ENCODE data around the gene SIGLEC11. TPM values are rescaled to one million over a fixed set of nuclear protein-coding genes. Genes with fewer than 3 reads are reported as not detected.
A peak's percentile ranks its signal among the peaks of the same experiment; 100 is the strongest.
"Not testable (repeated sequence)": the region's sequence is repeated elsewhere in the genome, so short reads cannot be mapped to it uniquely, and the experiment has no call there.

Gene SIGLEC11
- total RNA-seq (2014; rRNA removed; shearing (Covaris generic)): not detected in 2 replicates

GRCh38 chr19:49960980-49961379 is at the start of gene SIGLEC11:
Gene SIGLEC11, minus strand, starts transcription at chr19:49961172. Its CDS starts 91 bp downstream, at chr19:49961081.
- H3K27ac ChIP-seq; DNase-seq (ENCODE audit: low read depth in 1 of 2, low spot score in 2 of 2); H3K4me1 ChIP-seq (replicated peaks); H3K4me3 ChIP-seq; H3K9me3 ChIP-seq (replicated peaks); H3K36me3 ChIP-seq; H3K27me3 ChIP-seq (replicated peaks): not testable (repeated sequence)

- H3K9me3 ChIP-seq (replicated peaks): no peaks in the 10 kb centered on the region
- H3K27me3 ChIP-seq (replicated peaks): no peaks in the 10 kb centered on the region
- H3K4me1 ChIP-seq (replicated peaks): peaks cover 10% of the 10 kb centered on the region
- DNase-seq (ENCODE audit: low read depth in 1 of 2, low spot score in 2 of 2): no peak
- no peak overlapping the region for H3K27ac ChIP-seq
- H3K4me3 ChIP-seq: no peak overlapping the region
- H3K36me3 ChIP-seq: peaks cover 49% of the 10 kb centered on the region
Measured at GRCh38 chr19:50008532-50008931, 47.6 kb upstream of the SIGLEC11 start.

- Histone ChIP-seq H3K27ac (no peak overlapping the region), H3K4me1 (replicated peaks) (peaks cover 11% of the 10 kb centered on the region), H3K9me3 (replicated peaks) (no peaks in the 10 kb centered on the region), H3K4me3 (no peak overlapping the region), H3K27me3 (replicated peaks) (no peaks in the 10 kb centered on the region), H3K36me3 (peaks cover 49% of the 10 kb centered on the region)
- DNase-seq (ENCODE audit: low read depth in 1 of 2, low spot score in 2 of 2): no peak
Measured at GRCh38 chr19:50007947-50008346, 47.0 kb upstream of the SIGLEC11 start.

- Histone ChIP-seq H3K4me3 (no peak overlapping the region), H3K4me1 (replicated peaks) (peaks cover 11% of the 10 kb centered on the region), H3K9me3 (replicated peaks) (no peaks in the 10 kb centered on the region), H3K27ac (no peak overlapping the region), H3K36me3 (peaks cover 49% of the 10 kb centered on the region), H3K27me3 (replicated peaks) (no peaks in the 10 kb centered on the region)
- no peak for DNase-seq (ENCODE audit: low read depth in 1 of 2, low spot score in 2 of 2)
Measured at GRCh38 chr19:50007170-50007569, 46.2 kb upstream of the SIGLEC11 start.

- peaks cover 58% of the 10 kb centered on the region for H3K36me3 ChIP-seq
Measured at GRCh38 chr19:50005428-50005827, 44.5 kb upstream of the SIGLEC11 start.

GRCh38 chr19:50003810-50004419 is 42.9 kb upstream of the SIGLEC11 start:
- H3K36me3 ChIP-seq: peaks cover 68% of the 10 kb centered on the region
- peak overlapping the region; percentile 28 for H3K27ac ChIP-seq
- H3K4me1 ChIP-seq (replicated peaks): peaks cover 11% of the 10 kb centered on the region
- peak; percentile 81 to 85 for DNase-seq (ENCODE audit: low read depth in 1 of 2, low spot score in 2 of 2)
- no peaks in the 10 kb centered on the region for H3K9me3 ChIP-seq (replicated peaks)
- H3K27me3 ChIP-seq (replicated peaks): no peaks in the 10 kb centered on the region
- no peak overlapping the region for H3K4me3 ChIP-seq

More at GRCh38 chr19:50005428-50005827, 44.5 kb upstream of the SIGLEC11 start:
- DNase-seq (ENCODE audit: low read depth in 1 of 2, low spot score in 2 of 2): no peak
- Histone ChIP-seq H3K4me3 (no peak overlapping the region), H3K4me1 (replicated peaks) (peaks cover 11% of the 10 kb centered on the region), H3K27me3 (replicated peaks) (no peaks in the 10 kb centered on the region), H3K9me3 (replicated peaks) (no peaks in the 10 kb centered on the region), H3K27ac (no peak overlapping the region)

GRCh38 chr19:50003254-50003788 is 42.3 kb upstream of the SIGLEC11 start:
- peaks cover 11% of the 10 kb centered on the region for H3K4me1 ChIP-seq (replicated peaks)
- no peak overlapping the region for H3K27ac ChIP-seq
- no peaks in the 10 kb centered on the region for H3K27me3 ChIP-seq (replicated peaks)
- no peak overlapping the region for H3K4me3 ChIP-seq
- H3K9me3 ChIP-seq (replicated peaks): no peaks in the 10 kb centered on the region
- no peak for DNase-seq (ENCODE audit: low read depth in 1 of 2, low spot score in 2 of 2)
- H3K36me3 ChIP-seq: peaks cover 62% of the 10 kb centered on the region

- no peak overlapping the region for H3K27ac ChIP-seq
- no peak overlapping the region for H3K4me3 ChIP-seq
- no peaks in the 10 kb centered on the region for H3K27me3 ChIP-seq (replicated peaks)
- H3K4me1 ChIP-seq (replicated peaks): peaks cover 11% of the 10 kb centered on the region
- peaks cover 62% of the 10 kb centered on the region for H3K36me3 ChIP-seq
- H3K9me3 ChIP-seq (replicated peaks): no peaks in the 10 kb centered on the region
- no peak for DNase-seq (ENCODE audit: low read depth in 1 of 2, low spot score in 2 of 2)
Measured at GRCh38 chr19:50002386-50002960, 41.5 kb upstream of the SIGLEC11 start.

- H3K36me3 ChIP-seq: peaks cover 60% of the 10 kb centered on the region
- H3K9me3 ChIP-seq (replicated peaks): no peaks in the 10 kb centered on the region
- no peak for DNase-seq (ENCODE audit: low read depth in 1 of 2, low spot score in 2 of 2)
- H3K4me1 ChIP-seq (replicated peaks): peaks cover 11% of the 10 kb centered on the region
- no peak overlapping the region for H3K4me3 ChIP-seq
- no peaks in the 10 kb centered on the region for H3K27me3 ChIP-seq (replicated peaks)
- H3K27ac ChIP-seq: no peak overlapping the region
Measured at GRCh38 chr19:50001775-50002174, 40.8 kb upstream of the SIGLEC11 start.

- peaks cover 65% of the 10 kb centered on the region for H3K36me3 ChIP-seq
- H3K4me3 ChIP-seq: no peak overlapping the region
- peaks cover 11% of the 10 kb centered on the region for H3K4me1 ChIP-seq (replicated peaks)
- no peak for DNase-seq (ENCODE audit: low read depth in 1 of 2, low spot score in 2 of 2)
- no peaks in the 10 kb centered on the region for H3K27me3 ChIP-seq (replicated peaks)
- H3K27ac ChIP-seq: no peak overlapping the region
- no peaks in the 10 kb centered on the region for H3K9me3 ChIP-seq (replicated peaks)
Measured at GRCh38 chr19:50000841-50001557, 40.0 kb upstream of the SIGLEC11 start.

- Histone ChIP-seq H3K36me3 (peaks cover 69% of the 10 kb centered on the region), H3K9me3 (replicated peaks) (no peaks in the 10 kb centered on the region), H3K4me3 (no peak overlapping the region), H3K4me1 (replicated peaks) (peaks cover 11% of the 10 kb centered on the region), H3K27me3 (replicated peaks) (no peaks in the 10 kb centered on the region), H3K27ac (no peak overlapping the region)
- no peak for DNase-seq (ENCODE audit: low read depth in 1 of 2, low spot score in 2 of 2)
Measured at GRCh38 chr19:50000038-50000840, 39.3 kb upstream of the SIGLEC11 start.

GRCh38 chr19:49999371-50000010 is 38.5 kb upstream of the SIGLEC11 start:
- H3K27me3 ChIP-seq (replicated peaks): no peaks in the 10 kb centered on the region
- H3K9me3 ChIP-seq (replicated peaks): no peaks in the 10 kb centered on the region
- no peak overlapping the region for H3K27ac ChIP-seq
- H3K4me3 ChIP-seq: no peak overlapping the region
- peaks cover 72% of the 10 kb centered on the region for H3K36me3 ChIP-seq
- DNase-seq (ENCODE audit: low read depth in 1 of 2, low spot score in 2 of 2): no peak
- peaks cover 9% of the 10 kb centered on the region for H3K4me1 ChIP-seq (replicated peaks)

- H3K4me1 ChIP-seq (replicated peaks): no peaks in the 10 kb centered on the region
- no peaks in the 10 kb centered on the region for H3K9me3 ChIP-seq (replicated peaks)
- no peak overlapping the region for H3K4me3 ChIP-seq
- no peak for DNase-seq (ENCODE audit: low read depth in 1 of 2, low spot score in 2 of 2)
- H3K36me3 ChIP-seq: peaks cover 73% of the 10 kb centered on the region
- no peaks in the 10 kb centered on the region for H3K27me3 ChIP-seq (replicated peaks)
- H3K27ac ChIP-seq: no peak overlapping the region
Measured at GRCh38 chr19:49997709-49998108, 36.7 kb upstream of the SIGLEC11 start.

All from SJSA1 (cell line).